HAP-1 (cell line): ENCODE results near the gene SRP54.
"Not testable (repeated sequence)": the region's sequence is repeated elsewhere in the genome, so short reads cannot be mapped to it uniquely, and the experiment has no call there.

Source experiments
- DNase-seq, 2 experiments: peaks; one replicate each; pipeline ENCODE4 v3.0.0-alpha.2; 2016 to 2020; ENCODE audit warnings: low spot score in 2 of 2
- H3K27me3 ChIP-seq: fragments of 250-450 bp; sonication (Bioruptor Pico); 2 replicates; pipeline ENCODE4 v1.5.1; 2020; ENCODE audit warnings: low read depth, mild to moderate bottlenecking, moderate library complexity
- H3K36me3 ChIP-seq: fragments of 250-450 bp; sonication (Bioruptor Pico); replicated peaks from 2 replicates; pipeline ENCODE4 v1.5.1; 2020; ENCODE audit warnings: mild to moderate bottlenecking
- H3K4me1 ChIP-seq: fragments of 250-450 bp; sonication (Bioruptor Pico); 2 replicates; pipeline ENCODE4 v1.5.1; 2020; ENCODE audit warnings: mild to moderate bottlenecking
- H3K4me3 ChIP-seq: fragments of 250-450 bp; sonication (Bioruptor Pico); 2 replicates; pipeline ENCODE4 v1.5.1; 2020; ENCODE audit warnings: mild to moderate bottlenecking, moderate library complexity
- H3K9me3 ChIP-seq: fragments of 250-450 bp; sonication (Bioruptor Pico); 2 replicates; pipeline ENCODE4 v1.5.1; 2020; ENCODE audit warnings: mild to moderate bottlenecking, moderate library complexity
- in situ Hi-C: fragments of 300-500 bp; cut with MboI; formaldehyde crosslinking; loops from 3 replicates; pipeline ENCODE4 v1.14.3; 2020; ENCODE audit warnings: low sequenced_read_pairs, inconsistent platforms, mixed read lengths

The SRP54 gene

DNA sequence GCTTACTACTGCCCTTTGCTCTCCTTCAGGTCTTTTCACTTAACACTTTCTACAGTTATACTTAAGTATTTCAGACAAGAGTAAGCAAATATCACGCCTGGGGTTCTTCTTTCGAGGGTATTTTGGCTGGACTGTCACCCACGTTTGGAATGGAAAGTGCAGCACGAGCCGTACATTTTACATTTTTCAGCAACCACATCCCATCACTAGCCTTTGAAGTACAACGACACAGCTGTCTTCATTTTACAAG lies 62.9 kb downstream of the SRP54 start:
- Histone ChIP-seq H3K36me3 (peaks cover 9% of the 10 kb centered on the region; the same call in 1 of the 2 replicates), H3K4me1 (peaks cover 5% of the 10 kb centered on the region; the same call in 1 of the 2 replicates), H3K27me3 (no peaks in the 10 kb centered on the region), H3K4me3 (peak overlapping the region; percentile 90), H3K9me3 (no peaks in the 10 kb centered on the region)
- in situ Hi-C loops = no loop called here
- no peak for DNase-seq

DNA sequence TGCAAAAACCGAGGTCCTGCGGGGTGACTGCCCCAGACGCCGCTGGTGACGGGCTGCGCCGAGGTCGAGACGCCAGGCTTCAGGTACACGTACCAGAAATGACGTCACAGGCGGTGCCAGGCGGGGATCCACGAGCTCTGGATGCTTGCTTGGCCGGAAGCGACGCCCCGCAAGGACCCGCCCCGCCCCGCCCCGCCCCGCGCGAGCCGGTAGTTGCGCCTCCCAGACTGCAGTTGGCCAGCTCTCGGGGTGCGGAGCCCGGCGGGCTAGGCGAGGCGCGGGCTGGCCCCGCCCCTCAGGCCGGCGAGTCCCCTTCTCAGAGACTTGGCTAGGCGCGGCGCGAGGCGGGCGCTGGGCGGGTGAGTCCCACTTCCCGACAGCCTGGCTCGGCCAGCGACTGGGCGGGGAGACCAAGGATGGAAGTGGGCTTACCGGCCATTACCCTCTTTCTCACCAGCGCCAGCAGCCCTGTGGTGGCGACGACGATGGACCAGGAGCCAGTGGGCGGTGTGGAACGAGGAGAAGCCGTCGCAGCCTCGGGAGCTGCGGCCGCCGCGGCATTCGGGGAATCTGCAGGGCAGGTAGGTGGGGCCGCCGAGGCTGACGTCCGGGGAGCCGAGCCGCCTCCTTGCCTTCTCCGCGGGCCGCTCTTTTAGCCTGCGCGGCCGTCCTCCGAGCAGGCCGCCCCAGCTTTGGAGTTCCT lies 63.4 kb downstream of the SRP54 start, which contains the start of gene FAM177A1:
TSS of gene FAM177A1 (plus strand) at position 225 of the 703 bp plus-strand sequence. CDS start at position 417, 192 bp downstream.
- DNase-seq = peak; percentile 87 to 98
- Histone ChIP-seq H3K27me3 (no peaks in the 10 kb centered on the region), H3K4me1 (peaks cover 5% of the 10 kb centered on the region; the same call in 1 of the 2 replicates), H3K36me3 (peaks cover 11% of the 10 kb centered on the region; the same call in 1 of the 2 replicates), H3K9me3 (no peaks in the 10 kb centered on the region), H3K4me3 (peak within 1 kb of the TSS; percentile 90)
- in situ Hi-C loops = no loop called here

DNA sequence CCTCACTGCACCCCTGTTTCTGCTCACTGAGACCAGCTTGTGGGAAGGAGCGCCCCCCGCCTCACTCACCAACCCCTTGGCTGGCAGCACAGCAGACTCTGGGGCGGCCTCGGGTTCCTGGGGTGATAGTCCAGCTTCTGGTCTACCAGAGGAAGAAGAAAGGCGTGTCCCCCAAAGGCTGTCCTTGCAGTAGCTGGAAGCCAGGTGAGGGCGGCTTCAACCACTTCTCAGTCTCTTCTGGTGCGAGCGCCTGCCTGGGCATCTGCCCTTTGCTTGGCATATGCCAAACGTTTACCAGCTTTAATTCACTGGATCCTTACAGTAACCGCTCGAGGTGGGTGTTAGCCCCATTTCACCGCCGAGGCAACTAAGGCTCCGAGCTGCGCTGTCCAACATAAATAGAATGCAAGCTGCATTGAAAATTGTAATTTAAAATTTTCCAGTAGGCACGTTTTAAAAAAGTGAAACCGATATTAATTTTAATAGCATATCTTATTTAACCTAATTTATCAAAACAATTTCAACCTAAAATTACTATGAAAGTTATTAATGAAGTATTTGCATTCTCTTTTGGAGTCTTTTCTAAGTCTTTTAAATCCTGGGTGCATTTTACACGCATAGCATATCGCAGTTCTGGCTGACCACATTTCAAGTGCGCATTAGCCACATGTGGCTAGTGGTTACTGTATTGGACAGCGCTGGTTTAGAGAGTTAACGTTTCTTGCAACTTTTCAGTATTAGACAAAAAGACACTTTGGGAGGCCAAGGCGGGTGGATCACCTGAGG lies 64.2 kb downstream of the SRP54 start:
- peak overlapping the region; percentile 90 for H3K4me3 ChIP-seq
- no peaks in the 10 kb centered on the region for H3K9me3 ChIP-seq
- no peak for DNase-seq
- peaks cover 11% of the 10 kb centered on the region for H3K4me1 ChIP-seq
- H3K27me3 ChIP-seq = no peaks in the 10 kb centered on the region
- in situ Hi-C loops = no loop called here
- peaks cover 11% of the 10 kb centered on the region; the same call in 1 of the 2 replicates for H3K36me3 ChIP-seq

DNA sequence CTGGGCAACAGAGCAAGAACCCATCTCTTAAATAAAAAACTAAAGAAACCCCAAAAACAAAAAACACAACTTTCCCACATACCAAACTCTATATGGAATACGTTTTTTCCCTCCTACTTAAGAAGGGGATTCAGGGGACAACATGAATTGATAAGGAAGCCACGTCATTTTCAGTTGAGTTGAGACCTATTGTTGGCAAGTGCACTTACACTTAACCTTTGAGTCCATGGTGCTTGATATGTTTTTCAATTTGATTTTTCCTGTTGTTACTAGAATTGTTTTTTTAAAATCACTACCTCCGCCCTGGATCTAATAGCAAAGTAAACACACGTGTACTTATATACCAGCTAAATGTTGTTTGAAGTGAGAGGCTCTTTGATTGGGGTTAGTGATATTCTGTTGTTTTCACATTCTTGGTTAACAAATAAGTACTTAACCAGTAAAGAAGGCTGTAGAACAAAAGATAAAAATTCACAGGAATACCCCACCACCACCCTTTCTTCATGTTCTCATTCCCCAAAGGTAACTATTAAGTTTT lies 65.3 kb downstream of the SRP54 start:
- no peak for DNase-seq
- peaks cover 11% of the 10 kb centered on the region for H3K4me1 ChIP-seq
- H3K36me3 ChIP-seq = peaks cover 14% of the 10 kb centered on the region
- in situ Hi-C loops = no loop called here
- 0 out of 2 replicates have a peak overlapping the region, but pooled peaks have one; percentile 0 for H3K4me3 ChIP-seq
- H3K27me3 ChIP-seq = no peaks in the 10 kb centered on the region
- H3K9me3 ChIP-seq = no peaks in the 10 kb centered on the region

DNA sequence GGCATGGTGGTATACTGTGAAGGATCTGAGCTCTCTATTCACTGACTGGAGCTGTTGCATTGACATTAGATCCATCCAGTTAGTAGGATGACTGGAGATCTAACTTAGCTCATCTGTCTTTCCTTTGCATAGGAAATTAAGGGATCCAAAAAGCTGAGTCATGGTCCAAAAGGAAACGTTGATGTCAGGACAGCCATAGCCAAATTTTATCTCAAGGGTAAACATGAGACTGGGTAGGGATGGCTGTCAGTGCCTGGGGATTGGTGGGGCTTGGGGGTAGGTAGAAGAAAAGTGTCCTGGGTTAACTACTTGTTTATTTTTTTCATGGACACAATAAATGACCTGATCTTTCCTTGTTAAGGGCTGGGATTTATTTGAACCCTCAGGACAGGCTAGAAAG lies 67.9 kb downstream of the SRP54 start:
- H3K4me1 ChIP-seq = peaks cover 7% of the 10 kb centered on the region
- DNase-seq = no peak
- no peaks in the 10 kb centered on the region for H3K9me3 ChIP-seq
- no peaks in the 10 kb centered on the region for H3K27me3 ChIP-seq
- H3K4me3 ChIP-seq = no peak overlapping the region
- in situ Hi-C loops = no loop called here
- peaks cover 21% of the 10 kb centered on the region for H3K36me3 ChIP-seq

DNA sequence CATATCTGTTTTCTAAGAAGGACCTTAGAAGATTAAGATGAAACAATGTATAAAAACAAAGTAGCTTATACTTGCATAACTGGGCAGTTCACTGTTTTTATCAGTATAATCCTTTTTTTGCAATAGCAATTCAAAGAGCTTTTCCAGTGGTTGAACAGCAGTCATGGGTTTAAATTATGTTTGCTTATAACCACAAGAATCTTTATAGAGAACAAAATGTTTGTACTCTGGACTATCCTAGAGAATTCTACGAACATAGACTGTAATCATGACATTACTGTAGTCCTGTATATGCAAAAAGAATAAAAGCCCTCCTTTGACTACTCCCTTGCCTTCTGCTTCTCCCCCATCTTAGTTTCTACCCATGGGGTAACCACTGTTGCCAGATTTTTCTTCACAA lies 69.0 kb downstream of the SRP54 start:
- H3K27me3 ChIP-seq = no peaks in the 10 kb centered on the region
- H3K4me3 ChIP-seq = no peak overlapping the region
- in situ Hi-C loops = no loop called here
- peaks cover 7% of the 10 kb centered on the region for H3K4me1 ChIP-seq
- H3K9me3 ChIP-seq = no peaks in the 10 kb centered on the region
- DNase-seq = no peak
- H3K36me3 ChIP-seq = peaks cover 23% of the 10 kb centered on the region

DNA sequence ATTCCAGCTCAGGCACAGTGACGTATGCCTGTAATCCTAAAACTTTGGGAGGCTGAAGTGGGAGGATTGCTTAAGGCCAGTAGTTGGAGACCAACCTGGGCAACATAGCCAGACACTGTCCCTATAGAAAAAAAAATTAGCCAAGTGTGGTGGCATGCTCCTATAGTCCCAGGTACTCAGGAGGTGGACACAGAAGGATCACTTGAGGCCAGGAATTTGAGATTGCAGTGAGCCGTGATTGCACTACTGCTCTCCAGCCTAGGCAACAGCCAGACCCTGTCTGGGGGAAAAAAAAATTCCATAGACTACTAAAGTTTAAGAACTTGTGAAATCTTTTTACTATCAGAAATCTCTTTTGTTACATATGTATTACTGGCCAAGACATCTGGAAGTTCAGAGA lies 69.8 kb downstream of the SRP54 start:
- H3K4me3 ChIP-seq = no peak overlapping the region
- H3K4me1 ChIP-seq = peaks cover 7% of the 10 kb centered on the region
- no peak for DNase-seq
- no peaks in the 10 kb centered on the region for H3K9me3 ChIP-seq
- peaks cover 23% of the 10 kb centered on the region for H3K36me3 ChIP-seq
- in situ Hi-C loops = no loop called here
- no peaks in the 10 kb centered on the region for H3K27me3 ChIP-seq

DNA sequence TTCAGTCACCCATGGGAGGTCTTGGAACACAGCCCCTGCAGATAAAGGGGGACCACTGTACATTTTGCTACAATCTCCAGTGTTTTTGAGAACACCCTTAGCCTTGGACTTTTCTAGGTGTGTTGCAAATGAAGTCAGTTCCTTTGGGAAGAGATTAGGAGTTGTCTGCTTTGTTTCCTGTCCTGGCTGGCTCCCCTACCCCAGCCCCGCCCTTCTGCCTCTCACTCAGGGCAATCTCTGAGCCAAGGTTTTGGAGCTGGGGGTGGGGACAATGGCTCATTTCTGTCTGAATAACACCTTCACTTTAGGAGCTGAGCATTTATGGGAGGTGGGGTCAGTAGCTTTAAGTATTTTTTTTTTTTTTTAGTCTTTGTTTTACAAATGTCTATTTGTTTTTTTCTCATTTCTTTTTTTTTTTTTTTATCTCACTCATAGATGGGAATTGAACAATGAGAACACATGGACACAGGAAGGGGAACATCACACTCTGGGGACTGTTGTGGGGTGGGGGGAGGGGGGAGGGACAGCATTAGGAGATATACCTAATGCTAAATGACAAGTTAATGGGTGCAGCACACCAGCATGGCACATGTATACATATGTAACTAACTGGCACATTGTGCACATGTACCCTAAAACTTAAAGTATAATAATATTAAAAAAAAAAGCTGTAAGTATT lies 78.5 kb downstream of the SRP54 start:
- H3K9me3 ChIP-seq, H3K27me3 ChIP-seq, H3K36me3 ChIP-seq, H3K4me1 ChIP-seq, H3K4me3 ChIP-seq, in situ Hi-C loops: not testable (repeated sequence)
- DNase-seq = peak; percentile 69 to 79

DNA sequence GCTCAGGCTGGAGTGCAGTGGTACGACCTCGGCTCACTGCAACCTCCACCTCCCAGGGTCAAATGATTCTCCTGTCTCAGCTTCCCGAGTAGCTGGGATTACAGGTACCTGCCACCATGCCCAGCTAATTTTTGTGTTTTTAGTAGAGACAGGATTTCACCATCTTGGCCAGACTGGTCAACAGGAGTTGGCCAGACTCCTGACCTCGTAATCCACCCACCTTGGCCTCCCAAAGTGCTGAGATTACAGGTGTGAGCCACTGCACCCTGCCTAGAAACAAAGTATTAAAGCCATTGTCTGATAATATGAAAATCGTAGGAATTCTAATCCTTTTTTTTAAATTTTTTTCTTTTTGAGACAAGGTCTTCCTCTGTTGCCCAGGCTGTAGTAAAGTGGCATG lies 82.9 kb downstream of the SRP54 start:
- in situ Hi-C loops = not testable (repeated sequence)

DNA sequence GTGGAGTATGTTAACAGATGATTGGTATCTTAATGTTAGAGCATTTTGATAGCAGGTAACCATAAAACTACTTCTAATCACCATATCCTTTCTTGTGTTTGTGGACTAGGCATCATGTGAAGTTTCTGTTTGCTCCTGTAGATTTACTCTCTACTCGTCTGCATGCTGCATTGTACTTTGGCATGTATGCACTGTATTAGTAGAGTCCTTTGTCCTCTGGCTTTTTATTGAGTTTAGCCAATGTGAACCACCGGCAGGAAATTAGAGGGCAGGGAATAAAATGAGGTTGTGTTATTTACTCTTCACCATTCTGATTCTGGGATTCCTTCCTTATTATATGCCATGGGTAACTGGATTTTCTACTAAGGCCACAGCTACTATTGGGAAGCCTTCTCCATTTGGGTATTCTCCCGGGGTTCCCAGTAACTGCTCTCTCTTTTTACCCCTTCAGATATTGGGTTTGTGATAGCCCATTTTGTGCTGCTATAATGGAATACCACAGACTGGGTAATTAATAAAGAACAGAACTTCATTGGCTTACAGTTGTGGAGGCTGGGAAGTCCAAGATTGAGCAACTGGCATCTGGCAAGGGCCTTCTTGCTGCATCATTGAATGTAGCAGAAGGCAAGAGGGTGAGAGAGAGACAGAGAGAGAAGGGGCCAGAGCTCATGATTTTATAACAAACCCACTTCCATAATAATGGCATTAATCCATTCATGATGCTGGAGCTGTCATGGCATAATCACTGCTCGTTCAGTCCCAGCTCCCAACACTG lies 85.6 kb downstream of the SRP54 start:
- in situ Hi-C loops = no loop called here
- H3K4me3 ChIP-seq = no peak overlapping the region
- DNase-seq = no peak

More for the DNA sequence above, 82.9 kb downstream of the SRP54 start:
- H3K4me1 ChIP-seq, H3K36me3 ChIP-seq, H3K4me3 ChIP-seq, H3K27me3 ChIP-seq, H3K9me3 ChIP-seq, DNase-seq: not testable (repeated sequence)

DNA sequence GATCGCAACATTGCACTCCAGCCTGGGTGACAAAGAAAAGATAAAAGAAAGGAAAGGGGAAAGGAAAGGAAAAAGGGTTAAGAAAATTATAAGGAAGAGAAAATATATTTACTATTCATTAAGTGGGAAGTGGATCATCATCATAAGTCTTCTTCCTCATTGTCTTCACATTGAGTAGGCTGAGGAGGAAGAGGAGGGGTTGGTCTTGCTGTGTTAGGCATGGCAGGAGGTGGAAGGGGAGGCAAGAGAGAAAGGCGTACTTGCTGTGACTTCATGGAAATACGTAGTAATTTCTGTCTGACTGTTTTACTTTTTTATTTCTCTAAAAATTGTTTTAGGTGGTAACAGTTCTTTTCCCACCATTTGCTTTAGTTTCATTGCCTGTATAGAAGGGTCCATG lies 89.4 kb downstream of the SRP54 start:
- in situ Hi-C loops = no loop called here
- Histone ChIP-seq H3K36me3 (peaks cover 10% of the 10 kb centered on the region; the same call in 1 of the 2 replicates), H3K4me3 (no peak overlapping the region), H3K9me3 (no peaks in the 10 kb centered on the region), H3K4me1 (no peaks in the 10 kb centered on the region), H3K27me3 (no peaks in the 10 kb centered on the region)
- no peak for DNase-seq

More for the DNA sequence above, 85.6 kb downstream of the SRP54 start:
- Histone ChIP-seq H3K4me1 (no peaks in the 10 kb centered on the region), H3K36me3 (peaks cover 6% of the 10 kb centered on the region; the same call in 1 of the 2 replicates), H3K27me3 (no peaks in the 10 kb centered on the region), H3K9me3 (no peaks in the 10 kb centered on the region)

DNA sequence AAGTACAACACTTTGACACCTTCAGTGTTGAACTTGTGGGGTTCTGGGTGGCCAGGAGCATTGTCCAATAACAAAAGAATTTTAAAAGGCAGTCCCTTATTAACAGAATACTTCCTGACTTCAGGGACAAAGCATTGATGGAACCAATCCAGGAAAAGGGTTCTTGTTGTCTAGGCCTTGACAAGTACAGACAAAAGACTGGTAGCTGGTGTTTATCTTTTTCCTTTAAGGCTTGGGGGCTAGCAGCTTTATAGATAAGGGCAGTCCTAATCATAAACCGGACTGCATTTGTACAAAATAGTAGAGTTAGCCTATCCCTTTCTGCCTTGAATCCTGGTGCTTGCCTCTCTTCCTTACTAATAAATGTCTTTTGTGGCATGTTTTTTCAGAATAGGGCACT lies 90.7 kb downstream of the SRP54 start:
- no peak for DNase-seq
- Histone ChIP-seq H3K9me3 (no peaks in the 10 kb centered on the region), H3K36me3 (peaks cover 9% of the 10 kb centered on the region; the same call in 1 of the 2 replicates), H3K27me3 (no peaks in the 10 kb centered on the region), H3K4me3 (no peak overlapping the region), H3K4me1 (no peaks in the 10 kb centered on the region)
- in situ Hi-C loops = no loop called here

DNA sequence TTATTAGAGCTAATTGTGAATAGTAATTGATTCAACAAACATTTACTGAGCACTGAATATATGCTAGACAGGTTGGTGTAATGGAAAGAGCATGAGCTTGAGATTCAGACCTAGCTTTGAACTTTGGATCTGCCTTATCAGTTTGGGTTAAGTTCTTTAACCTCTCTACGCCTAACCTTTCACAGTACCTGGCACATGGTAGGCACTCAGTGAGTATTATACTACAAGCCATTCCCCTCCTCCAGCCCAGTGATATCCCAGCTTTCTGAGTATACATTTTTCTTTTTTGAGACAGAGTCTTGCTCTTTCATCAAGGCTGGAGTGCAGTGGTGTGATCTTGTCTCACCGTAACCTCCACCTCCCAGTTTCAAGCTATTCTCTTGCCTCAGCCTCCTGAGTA lies 95.3 kb downstream of the SRP54 start:
- H3K4me3 ChIP-seq = no peak overlapping the region
- H3K27me3 ChIP-seq = no peaks in the 10 kb centered on the region
- in situ Hi-C loops = no loop called here
- H3K4me1 ChIP-seq = no peaks in the 10 kb centered on the region
- peaks cover 10% of the 10 kb centered on the region for H3K36me3 ChIP-seq
- no peak for DNase-seq
- H3K9me3 ChIP-seq = no peaks in the 10 kb centered on the region
